PFSK-1 (cell line): ENCODE data around the gene SEMA6C.

ENCODE experiments used
- POLR2AphosphoS5 ChIP-seq: IDR thresholded peaks from 2 replicates; pipeline ENCODE4 v1.6.1; 2012; ENCODE audit warnings: low read depth, mild to moderate bottlenecking, control low read depth, low read length, moderate library complexity
- TAF1 ChIP-seq: IDR thresholded peaks from 2 replicates; pipeline ENCODE4 v1.6.1; 2012; ENCODE audit warnings: low read length, control low read depth, borderline replicate concordance; ENCODE audit not compliant: insufficient read depth

DNA sequence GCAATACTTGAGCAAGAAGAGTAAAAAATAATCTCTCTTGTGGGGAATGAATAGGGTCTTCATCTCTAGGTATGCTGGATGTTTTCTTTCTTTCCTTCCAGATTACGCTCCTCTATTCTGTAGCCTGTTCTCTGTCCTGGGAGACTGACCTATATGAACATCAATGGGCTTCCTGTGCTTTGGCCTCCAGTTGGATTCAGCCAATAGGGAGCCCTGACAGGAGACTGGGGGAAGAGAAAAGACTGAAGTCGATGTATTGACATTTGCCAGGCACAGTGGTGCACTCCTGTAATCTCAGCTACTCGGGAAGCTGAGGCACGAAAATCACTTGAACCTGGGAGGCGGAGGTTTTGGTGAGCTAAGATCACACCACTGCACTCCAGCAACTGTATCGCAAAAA is 17.6 kb downstream of the SEMA6C start:
- TF ChIP-seq TAF1 (no peak), POLR2AphosphoS5 (no peak)
